Neutrophil (primary cell): ENCODE results near the gene PRKAG3.

Experiments
- H3K27ac ChIP-seq: fragments of 200-600 bp; sonication (generic); 2 replicates; pipeline ENCODE4 v1.5.1; 2016; ENCODE audit warnings: mild to moderate bottlenecking, moderate library complexity
- H3K27me3 ChIP-seq: fragments of 200-600 bp; sonication (generic); 2 replicates; pipeline ENCODE4 v1.6.0; 2016; ENCODE audit warnings: mild to moderate bottlenecking
- H3K36me3 ChIP-seq: fragments of 200-600 bp; sonication (generic); 2 replicates; pipeline ENCODE4 v1.5.1; 2017
- H3K4me1 ChIP-seq, 2 experiments: fragments of 200-600 bp in 1 of 2; sonication (generic) in 1 of 2; 1 replicate in 1 of 2; 2 replicates in 1 of 2; pipeline versions ENCODE4 v1.5.1 to v1.6.1; 2013 to 2016; ENCODE audit warnings: low read depth in 1 of 2, low read length in 1 of 2, mild to moderate bottlenecking in 1 of 2, moderate library complexity in 1 of 2; ENCODE audit not compliant: control insufficient read depth in 1 of 2, insufficient read depth in 1 of 2
- H3K4me3 ChIP-seq, 2 experiments: fragments of 200-600 bp in 1 of 2; sonication (generic) in 1 of 2; 1 replicate in 1 of 2; 2 replicates in 1 of 2; pipeline ENCODE4 v1.5.1; 2013 to 2016; ENCODE audit warnings: low read depth in 1 of 2, low read length in 1 of 2, mild to moderate bottlenecking in 1 of 2, moderate library complexity in 1 of 2
- H3K9me3 ChIP-seq: fragments of 200-600 bp; sonication (generic); 2 replicates; pipeline ENCODE4 v1.5.1; 2016
- CTCF ChIP-seq: fragments of 200-600 bp; sonication (generic); IDR thresholded peaks from 2 replicates; pipeline ENCODE4 v1.5.1; 2016; ENCODE audit warnings: antibody characterized with exemption

PRKAG3 gene

GRCh38 chr2:218878486-218878885 is 46.9 kb upstream of the PRKAG3 start:
- Histone ChIP-seq H3K4me3 (no peak overlapping the region), H3K9me3 (no peaks in the 10 kb centered on the region), H3K27ac (no peak overlapping the region), H3K4me1 (peaks cover 0 to 3% of the 10 kb centered on the region in 2 experiments), H3K27me3 (peaks cover 100% of the 10 kb centered on the region), H3K36me3 (no peaks in the 10 kb centered on the region)
- TF ChIP-seq CTCF: no peak

GRCh38 chr2:218877891-218878290 is 46.3 kb upstream of the PRKAG3 start:
- Histone ChIP-seq H3K9me3 (no peaks in the 10 kb centered on the region), H3K4me1 (peaks cover 0 to 3% of the 10 kb centered on the region in 2 experiments), H3K27me3 (peaks cover 100% of the 10 kb centered on the region), H3K27ac (no peak overlapping the region), H3K4me3 (no peak overlapping the region), H3K36me3 (no peaks in the 10 kb centered on the region)
- TF ChIP-seq CTCF: no peak

GRCh38 chr2:218877331-218877730 is 45.7 kb upstream of the PRKAG3 start:
- no peaks in the 10 kb centered on the region for H3K9me3 ChIP-seq
- H3K4me1 ChIP-seq: peaks cover 0 to 3% of the 10 kb centered on the region in 2 experiments
- TF ChIP-seq CTCF: no peak
- H3K36me3 ChIP-seq: no peaks in the 10 kb centered on the region
- H3K27me3 ChIP-seq: peaks cover 100% of the 10 kb centered on the region
- H3K27ac ChIP-seq: no peak overlapping the region
- no peak overlapping the region for H3K4me3 ChIP-seq

- H3K36me3 ChIP-seq: no peaks in the 10 kb centered on the region
- H3K4me3 ChIP-seq: no peak overlapping the region
- peak; percentile 78 for TF ChIP-seq CTCF
- H3K9me3 ChIP-seq: no peaks in the 10 kb centered on the region
- no peak overlapping the region for H3K27ac ChIP-seq
- peaks cover 100% of the 10 kb centered on the region for H3K27me3 ChIP-seq
- peaks cover 0 to 3% of the 10 kb centered on the region in 2 experiments for H3K4me1 ChIP-seq
These were observed 45.1 kb upstream of the PRKAG3 start for GRCh38 chr2:218876562-218877219.

GRCh38 chr2:218875692-218876246 is 44.2 kb upstream of the PRKAG3 start:
- H3K4me3 ChIP-seq: no peak overlapping the region
- H3K36me3 ChIP-seq: no peaks in the 10 kb centered on the region
- no peak overlapping the region for H3K27ac ChIP-seq
- TF ChIP-seq CTCF: no peak
- H3K4me1 ChIP-seq: peaks cover 4 to 12% of the 10 kb centered on the region in 2 experiments
- no peaks in the 10 kb centered on the region for H3K9me3 ChIP-seq
- H3K27me3 ChIP-seq: peaks cover 100% of the 10 kb centered on the region
